CD4-positive, alpha-beta T cell (primary cell): ENCODE data around the gene ZBTB47. TPM values are rescaled to one million over a fixed set of nuclear protein-coding genes. Genes with fewer than 3 reads are reported as not detected.

Source experiments
- ATAC-seq: fragments of 200-7000 bp; cut with Tn5 transposase; one replicate; pipeline ENCODE4 v1.10.0; 2022; ENCODE audit warnings: mild to moderate bottlenecking; ENCODE audit not compliant: poor library complexity
- CTCF ChIA-PET: fragments of 350-600 bp; sonication (Branson Sonifier 250); formaldehyde crosslinking; loops from one replicate; lab custom pipeline; 2021; ENCODE audit warnings: antibody characterized with exemption, inconsistent platforms; lab: Charles Lee
- POLR2A ChIA-PET: fragments of 350-600 bp; sonication (Branson Sonifier 250); formaldehyde crosslinking; loops from one replicate; lab custom pipeline; 2021; ENCODE audit warnings: antibody characterized with exemption, inconsistent platforms; lab: Charles Lee
- DNase-seq, 14 experiments: peaks; one replicate each; pipeline ENCODE4 v3.0.0-alpha.2; 2013 to 2020; ENCODE audit warnings: mixed read lengths in 2 of 14
- H3K27ac ChIP-seq, 2 donors: one replicate each; pipeline versions ENCODE4 v1.5.1 to v1.7.0; 2013; ENCODE audit warnings: low read length in 2 of 2, low read depth in 1 of 2, mild to moderate bottlenecking in 1 of 2
- H3K27me3 ChIP-seq, 2 experiments: 1 replicate in 1 of 2; 2 replicates in 1 of 2; pipeline versions ENCODE4 v1.6.1 to v1.7.0; 2013; ENCODE audit warnings: low read length in 2 of 2, control low read depth in 1 of 2, mild to moderate bottlenecking in 1 of 2, moderate library complexity in 1 of 2; ENCODE audit not compliant: insufficient read depth in 2 of 2, control insufficient read depth in 1 of 2
- H3K36me3 ChIP-seq: one replicate; pipeline ENCODE4 v1.6.1; 2013; ENCODE audit warnings: low read length, control low read depth; ENCODE audit not compliant: insufficient read depth
- H3K4me1 ChIP-seq: one replicate; pipeline ENCODE4 v1.6.1; 2013; ENCODE audit warnings: low read length, control low read depth; ENCODE audit not compliant: insufficient read depth
- H3K4me3 ChIP-seq: one replicate; pipeline ENCODE4 v1.5.1; 2013; ENCODE audit warnings: mild to moderate bottlenecking, low read length, moderate library complexity
- H3K9me3 ChIP-seq, 2 experiments: 1 replicate in 1 of 2; 2 replicates in 1 of 2; pipeline versions ENCODE4 v1.6.1 to v1.7.0; 2013; ENCODE audit warnings: low read length in 2 of 2, mild to moderate bottlenecking in 2 of 2, control low read depth in 1 of 2, moderate library complexity in 1 of 2; ENCODE audit not compliant: control insufficient read depth in 1 of 2, insufficient read depth in 1 of 2
- H3K27ac Mint-ChIP-seq: one replicate; pipeline ENCODE4 v1.8.0; 2020; ENCODE audit warnings: mixed read lengths
- H3K27me3 Mint-ChIP-seq: one replicate; pipeline ENCODE4 v1.8.0; 2021; ENCODE audit warnings: mixed read lengths
- H3K36me3 Mint-ChIP-seq: one replicate; pipeline ENCODE4 v1.8.0; 2021; ENCODE audit warnings: low read depth, mixed read lengths
- H3K4me1 Mint-ChIP-seq: one replicate; pipeline ENCODE4 v1.8.0; 2021; ENCODE audit warnings: low read depth, mixed read lengths
- H3K4me3 Mint-ChIP-seq: one replicate; pipeline ENCODE4 v1.8.0; 2020; ENCODE audit warnings: mild to moderate bottlenecking, mixed read lengths
- H3K9me3 Mint-ChIP-seq: one replicate; pipeline ENCODE4 v1.8.0; 2020; ENCODE audit warnings: mixed read lengths
- intact Hi-C, 2 experiments: fragments of 100-400 bp; cut with DNase I in 1 of 2; cut with micrococcal nuclease in 1 of 2; formaldehyde crosslinking; loops; one replicate each; pipeline versions ENCODE4 v1.15.1 to v1.9.0; 2023 to 2025; cut with DNase I, micrococcal nuclease
- total RNA-seq, 174 experiments: library from RNA in 2 of 174; stranded (reverse) in 2 of 174; gene quantifications; one replicate each; pipeline ENCODE4 v1.2.3 and lab custom pipeline; 2021 to 2026
- TF ChIP-seq, protein P1 (sequence below): fragments of 200-600 bp; IDR thresholded peaks from one replicate; pipeline ENCODE4 v1.8.0; 2022; ENCODE audit warnings: antibody characterized with exemption, mild to moderate bottlenecking

ZBTB47 gene
- total RNA-seq, 2 experiments from 2014 or later: 0.47 to 0.80 TPM

DNA sequence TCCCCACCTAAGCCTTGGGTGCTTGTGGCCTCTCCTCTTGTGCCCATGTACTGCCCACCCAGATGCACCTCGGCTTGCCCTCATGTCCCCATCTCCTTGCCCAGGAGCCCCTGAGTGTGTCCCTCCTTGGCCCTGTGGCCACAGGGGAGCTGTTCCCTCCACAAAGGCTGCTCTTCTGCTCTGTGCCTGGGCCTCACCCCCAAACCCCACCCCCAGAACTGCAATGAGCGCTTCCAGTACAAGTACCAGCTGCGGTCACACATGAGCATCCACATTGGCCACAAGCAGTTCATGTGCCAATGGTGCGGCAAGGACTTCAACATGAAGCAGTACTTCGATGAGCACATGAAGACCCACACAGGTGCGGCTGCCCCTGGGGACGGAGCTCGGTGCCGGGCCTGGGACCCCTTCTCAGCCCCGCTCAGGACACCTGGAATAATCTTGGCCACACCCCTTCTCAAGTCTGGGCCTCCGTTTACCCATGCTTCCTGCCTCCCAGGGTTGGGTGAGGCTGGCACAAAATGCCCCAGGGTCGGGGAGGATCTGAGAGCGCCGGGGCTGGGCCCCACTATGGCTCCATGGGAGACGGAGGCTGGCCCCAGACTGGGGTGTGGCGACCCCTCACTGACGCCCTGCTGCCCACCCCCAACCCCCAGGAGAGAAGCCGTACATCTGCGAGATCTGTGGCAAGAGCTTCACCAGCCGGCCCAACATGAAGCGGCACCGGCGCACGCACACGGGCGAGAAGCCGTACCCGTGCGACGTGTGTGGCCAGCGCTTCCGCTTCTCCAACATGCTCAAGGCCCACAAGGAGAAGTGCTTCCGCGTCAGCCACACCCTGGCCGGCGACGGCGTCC is 10.3 kb downstream of the ZBTB47 start:
- POLR2A ChIA-PET: no interaction called here

GRCh38 chr3:42664438-42664803 is 10.9 kb downstream of the ZBTB47 start:
- Histone ChIP-seq H3K9me3 (peaks cover 0 to 10% of the 10 kb centered on the region in 2 experiments), H3K27me3 (no peaks in the 10 kb centered on the region), H3K36me3 (no peaks in the 10 kb centered on the region), H3K27ac (no peak overlapping the region), H3K4me3 (no peak overlapping the region), H3K4me1 (no peaks in the 10 kb centered on the region)
- no peak for DNase-seq
- Mint-ChIP-seq H3K27ac (no peak overlapping the region), H3K4me3 (no peak overlapping the region), H3K9me3 (no peaks in the 10 kb centered on the region), H3K27me3 (no peaks in the 10 kb centered on the region), H3K36me3 (no peaks in the 10 kb centered on the region), H3K4me1 (no peaks in the 10 kb centered on the region)
- ATAC-seq: no peak
- intact Hi-C loops: no loop called here
- TF ChIP-seq, protein P1, sequence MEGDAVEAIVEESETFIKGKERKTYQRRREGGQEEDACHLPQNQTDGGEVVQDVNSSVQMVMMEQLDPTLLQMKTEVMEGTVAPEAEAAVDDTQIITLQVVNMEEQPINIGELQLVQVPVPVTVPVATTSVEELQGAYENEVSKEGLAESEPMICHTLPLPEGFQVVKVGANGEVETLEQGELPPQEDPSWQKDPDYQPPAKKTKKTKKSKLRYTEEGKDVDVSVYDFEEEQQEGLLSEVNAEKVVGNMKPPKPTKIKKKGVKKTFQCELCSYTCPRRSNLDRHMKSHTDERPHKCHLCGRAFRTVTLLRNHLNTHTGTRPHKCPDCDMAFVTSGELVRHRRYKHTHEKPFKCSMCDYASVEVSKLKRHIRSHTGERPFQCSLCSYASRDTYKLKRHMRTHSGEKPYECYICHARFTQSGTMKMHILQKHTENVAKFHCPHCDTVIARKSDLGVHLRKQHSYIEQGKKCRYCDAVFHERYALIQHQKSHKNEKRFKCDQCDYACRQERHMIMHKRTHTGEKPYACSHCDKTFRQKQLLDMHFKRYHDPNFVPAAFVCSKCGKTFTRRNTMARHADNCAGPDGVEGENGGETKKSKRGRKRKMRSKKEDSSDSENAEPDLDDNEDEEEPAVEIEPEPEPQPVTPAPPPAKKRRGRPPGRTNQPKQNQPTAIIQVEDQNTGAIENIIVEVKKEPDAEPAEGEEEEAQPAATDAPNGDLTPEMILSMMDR: no peak
- POLR2A ChIA-PET: no interaction called here
- CTCF ChIA-PET: no interaction called here

More for the DNA sequence above, 10.3 kb downstream of the ZBTB47 start:
- Mint-ChIP-seq H3K27ac (no peak overlapping the region), H3K4me3 (no peak overlapping the region), H3K27me3 (no peaks in the 10 kb centered on the region), H3K4me1 (no peaks in the 10 kb centered on the region), H3K9me3 (no peaks in the 10 kb centered on the region), H3K36me3 (no peaks in the 10 kb centered on the region)
- no peak overlapping the region for H3K4me3 ChIP-seq
- peaks cover 0 to 10% of the 10 kb centered on the region in 2 experiments for H3K9me3 ChIP-seq
- H3K4me1 ChIP-seq: no peaks in the 10 kb centered on the region
- DNase-seq (peak in 1 of 14 experiments; percentile 24), ATAC-seq (no peak)
- H3K27me3 ChIP-seq: no peaks in the 10 kb centered on the region
- CTCF ChIA-PET: no interaction called here
- H3K36me3 ChIP-seq: no peaks in the 10 kb centered on the region
- H3K27ac ChIP-seq: no peak overlapping the region
- intact Hi-C loops: no loop called here
- TF ChIP-seq, protein P1: no peak

GRCh38 chr3:42665050-42665878 is 11.8 kb downstream of the ZBTB47 start:
- TF ChIP-seq, protein P1: no peak
- no peak overlapping the region for H3K4me3 ChIP-seq
- H3K27me3 Mint-ChIP-seq: no peaks in the 10 kb centered on the region
- no peak overlapping the region for H3K27ac ChIP-seq
- no peak for ATAC-seq
- H3K4me1 ChIP-seq: no peaks in the 10 kb centered on the region
- peaks cover 0 to 10% of the 10 kb centered on the region in 2 experiments for H3K9me3 ChIP-seq
- ChIA-PET CTCF (no interaction called here), POLR2A (no interaction called here)
- no peaks in the 10 kb centered on the region for H3K27me3 ChIP-seq
- intact Hi-C loops: no loop called here
- no peak overlapping the region for H3K4me3 Mint-ChIP-seq
- H3K36me3 Mint-ChIP-seq: no peaks in the 10 kb centered on the region
- H3K4me1 Mint-ChIP-seq: no peaks in the 10 kb centered on the region
- H3K9me3 Mint-ChIP-seq: no peaks in the 10 kb centered on the region
- no peaks in the 10 kb centered on the region for H3K36me3 ChIP-seq
- peak in 1 of 14 experiments; percentile 30 for DNase-seq
- no peak overlapping the region for H3K27ac Mint-ChIP-seq
